CD4-positive, alpha-beta memory T cell (primary cell): ENCODE measurements around the gene SEMA3B. TPM values are rescaled to one million over a fixed set of nuclear protein-coding genes. Genes with fewer than 3 reads are reported as not detected.

Source experiments
- CTCF ChIA-PET: fragments of 350-600 bp; sonication (Branson Sonifier 250); formaldehyde crosslinking; loops from one replicate; lab custom pipeline; 2021; ENCODE audit warnings: inconsistent platforms; ENCODE audit not compliant: partially characterized antibody; lab: Charles Lee
- POLR2A ChIA-PET: fragments of 350-600 bp; sonication (Branson Sonifier 250); formaldehyde crosslinking; loops from one replicate; lab custom pipeline; 2021; ENCODE audit not compliant: partially characterized antibody; lab: Charles Lee
- DNase-seq, 5 donors: peaks; one replicate each; pipeline versions ENCODE4 v3.0.0 to v3.0.0-alpha.2; 2020 to 2022; ENCODE audit warnings: mixed read lengths in 1 of 5
- H3K27ac ChIP-seq: one replicate; pipeline ENCODE4 v1.7.0; 2013; ENCODE audit warnings: low read depth, low read length
- H3K27me3 ChIP-seq: 2 replicates; pipeline ENCODE4 v1.7.0; 2013; ENCODE audit warnings: mild to moderate bottlenecking, low read length, moderate library complexity; ENCODE audit not compliant: insufficient read depth
- H3K36me3 ChIP-seq: 2 replicates; pipeline ENCODE4 v1.7.0; 2013; ENCODE audit warnings: mild to moderate bottlenecking, low read length, moderate library complexity; ENCODE audit not compliant: insufficient read depth
- H3K4me1 ChIP-seq: 2 replicates; pipeline ENCODE4 v1.7.0; 2013; ENCODE audit warnings: mild to moderate bottlenecking, low read length, moderate library complexity; ENCODE audit not compliant: insufficient read depth
- H3K4me3 ChIP-seq, 2 donors: one replicate each; pipeline ENCODE4 v1.7.0; 2013; ENCODE audit warnings: low read length in 2 of 2, mild to moderate bottlenecking in 1 of 2
- H3K9me3 ChIP-seq, 2 donors: one replicate each; pipeline ENCODE4 v1.7.0; 2013; ENCODE audit warnings: low read length in 2 of 2, control low read depth in 1 of 2; ENCODE audit not compliant: control insufficient read depth in 1 of 2
- H3K27ac Mint-ChIP-seq, 7 donors: one replicate each; pipeline ENCODE4 v1.8.0; 2020 to 2021; ENCODE audit warnings: mixed read lengths in 7 of 7, mild to moderate bottlenecking in 6 of 7, inconsistent platforms in 3 of 7, moderate library complexity in 3 of 7
- H3K27me3 Mint-ChIP-seq, 2 donors: one replicate each; pipeline ENCODE4 v1.8.0; 2020 to 2021; ENCODE audit warnings: mixed read lengths in 2 of 2
- H3K36me3 Mint-ChIP-seq, 2 donors: one replicate each; pipeline ENCODE4 v1.8.0; 2020 to 2021; ENCODE audit warnings: mixed read lengths in 2 of 2, inconsistent platforms in 1 of 2, mild to moderate bottlenecking in 1 of 2
- H3K4me1 Mint-ChIP-seq, 4 donors: one replicate each; pipeline ENCODE4 v1.8.0; 2020 to 2021; ENCODE audit warnings: mixed read lengths in 4 of 4, mild to moderate bottlenecking in 1 of 4
- H3K4me3 Mint-ChIP-seq, 8 donors: one replicate each; pipeline ENCODE4 v1.8.0; 2020 to 2021; ENCODE audit warnings: mixed read lengths in 8 of 8, mild to moderate bottlenecking in 7 of 8, moderate library complexity in 6 of 8, inconsistent platforms in 3 of 8
- H3K9me3 Mint-ChIP-seq, 8 donors: one replicate each; pipeline ENCODE4 v1.8.0; 2020 to 2021; ENCODE audit warnings: mixed read lengths in 8 of 8, mild to moderate bottlenecking in 5 of 8, inconsistent platforms in 3 of 8, moderate library complexity in 1 of 8
- intact Hi-C: fragments of 100-400 bp; cut with micrococcal nuclease; formaldehyde crosslinking; loops from one replicate; pipeline ENCODE4 v1.15.1; 2023
- microRNA-seq: library from miRNA; unstranded; fragments of <30 nt; microRNA quantifications from one replicate; pipeline ENCODE4 v1.2.0, GENCODE V29; 2021; ENCODE audit warnings: borderline replicate concordance, borderline number of aligned reads, borderline microRNAs expressed, mixed read lengths
- polyA plus RNA-seq, 2 donors: library from polyadenylated mRNA; unstranded; fragments of 300-500 nt; fragmentation: Illumina TruSeq; gene quantifications; one replicate each; pipeline ENCODE4 v1.2.3, GENCODE V29; 2021
- total RNA-seq, 2 experiments: library from RNA; stranded (reverse); gene quantifications; one replicate each; pipeline ENCODE4 v1.2.3, GENCODE V29; 2021

Gene SEMA3B
- total and polyA plus RNA-seq, 4 experiments from 2014 or later, result 0.50 to 0.87 TPM; not detected in 2

DNA sequence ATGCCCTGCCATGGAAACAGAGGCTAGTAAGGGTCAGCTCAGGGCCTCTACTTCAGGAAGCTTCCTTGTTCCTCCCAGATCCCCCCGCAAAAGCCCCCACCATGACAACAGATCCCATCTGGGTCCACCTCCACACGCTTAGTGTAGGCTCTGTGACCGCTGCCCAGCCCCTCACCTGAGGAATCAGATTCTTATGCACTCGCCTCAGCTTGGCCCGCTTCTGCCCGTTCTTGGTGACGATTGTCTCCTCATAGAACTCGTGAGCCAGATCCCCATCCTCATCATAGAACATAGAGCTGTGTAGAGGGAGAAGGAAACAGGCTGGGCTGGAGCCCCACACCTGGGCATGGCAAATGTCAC lies 57.2 kb downstream of the SEMA3B start:
- H3K27ac Mint-ChIP-seq, result peak overlapping the region in 3 of 7 donors; percentile 62 to 79 (median 70)

GRCh38 chr3:50327129-50327528 lies 58.2 kb downstream of the SEMA3B start:
- intact Hi-C loops, result no loop called here
- Histone ChIP-seq H3K4me1 (peaks cover 24% of the 10 kb centered on the region), H3K27me3 (no peaks in the 10 kb centered on the region), H3K9me3 (no peaks in the 10 kb centered on the region), H3K27ac (peak overlapping the region; percentile 82), H3K36me3 (peaks cover 35% of the 10 kb centered on the region), H3K4me3 (peak overlapping the region; percentile 73 to 91)
- Mint-ChIP-seq H3K36me3 (peaks cover 0 to 48% of the 10 kb centered on the region in 2 donors), H3K27me3 (no peaks in the 10 kb centered on the region), H3K4me3 (peak overlapping the region; percentile 80 to 97 (median 94)), H3K9me3 (peaks cover 0 to 1% (median 0%) of the 10 kb centered on the region in 8 donors), H3K27ac (peak overlapping the region in 6 of 7 donors; percentile 78 to 94 (median 87)), H3K4me1 (peaks cover 14 to 37% (median 23%) of the 10 kb centered on the region in 4 donors)
- ChIA-PET CTCF (interaction anchor here (1.0 to 3.4 kb wide), 8 partner anchors 8 to 81 kb away, joined by 3 to 17 read pairs (median 4); partner anchors contain the start of genes HYAL3 and NAA80), POLR2A (interaction anchor here (1.6 to 20.5 kb wide), 9 partner anchors 9 to 242 kb away, joined by 4 to 595 read pairs (median 27); partner anchors contain the start of genes CYB561D2, HEMK1, HYAL3 and IFRD2)
- peak in 1 of 5 donors; percentile 33 for DNase-seq

More for the DNA sequence above, 57.2 kb downstream of the SEMA3B start:
- no peaks in the 10 kb centered on the region for H3K9me3 ChIP-seq
- H3K9me3 Mint-ChIP-seq, result peaks cover 0 to 1% (median 0%) of the 10 kb centered on the region in 8 donors
- ChIA-PET CTCF (interaction anchor here (0.8 to 3.4 kb wide), 6 partner anchors 11 to 132 kb away, joined by 3 to 17 read pairs (median 3); partner anchors contain the start of genes CYB561D2, HYAL3, NAA80 and NPRL2), POLR2A (interaction anchor here (3.8 to 20.5 kb wide), 3 partner anchors 10 to 27 kb away, joined by 16 to 595 read pairs (median 144); partner anchors contain the start of genes CYB561D2, HYAL3, NAA80 and NPRL2)
- H3K27me3 ChIP-seq, result no peaks in the 10 kb centered on the region
- intact Hi-C loops, result no loop called here
- H3K36me3 ChIP-seq, result peaks cover 26% of the 10 kb centered on the region
- peaks cover 28% of the 10 kb centered on the region for H3K4me1 ChIP-seq
- peak in 1 of 5 donors; percentile 16 for DNase-seq
- H3K4me1 Mint-ChIP-seq, result peaks cover 14 to 37% (median 23%) of the 10 kb centered on the region in 4 donors
- H3K36me3 Mint-ChIP-seq, result peaks cover 0 to 39% of the 10 kb centered on the region in 2 donors
- no peaks in the 10 kb centered on the region for H3K27me3 Mint-ChIP-seq
- H3K4me3 Mint-ChIP-seq, result peak overlapping the region in 5 of 8 donors; percentile 21 to 61 (median 41)
- H3K27ac ChIP-seq, result no peak overlapping the region
- no peak overlapping the region for H3K4me3 ChIP-seq

Small RNA genes lying within 50 kb of the gene (microRNA-seq; reads per million reads assigned to microRNA genes)
- not detected for gene MIR5787

Other genes starting within 250 kb of the SEMA3B start
- gene RBM5, start 180.2 kb upstream of the SEMA3B start, total RNA-seq, result 100 to 1,000 TPM; 377 to 385 TPM
- 10 to 100 TPM; 16.7 to 47.9 TPM for gene RBM5, start 180.2 kb upstream of the SEMA3B start, polyA plus RNA-seq
- not detected for gene SEMA3F, start 113.8 kb upstream of the SEMA3B start, total RNA-seq
- not detected for gene SEMA3F, start 113.8 kb upstream of the SEMA3B start, polyA plus RNA-seq
- not detected for gene GNAT1, start 77.5 kb upstream of the SEMA3B start, total RNA-seq
- gene GNAT1, start 77.5 kb upstream of the SEMA3B start, polyA plus RNA-seq, result not detected
- gene SLC38A3, start 63.9 kb upstream of the SEMA3B start, total RNA-seq, result not detected
- gene SLC38A3, start 63.9 kb upstream of the SEMA3B start, polyA plus RNA-seq, result not detected
- 100 to 1,000 TPM; 292 to 300 TPM for gene GNAI2, start 32.9 kb upstream of the SEMA3B start, total RNA-seq
- gene GNAI2, start 32.9 kb upstream of the SEMA3B start, polyA plus RNA-seq, result 100 to 1,000 TPM; 532 to 615 TPM
- not detected for gene LSMEM2, start 9.9 kb downstream of the SEMA3B start, total RNA-seq
- under 1 TPM in 1 of 2 donors, not detected in 1; 0.20 TPM for gene LSMEM2, start 9.9 kb downstream of the SEMA3B start, polyA plus RNA-seq
- 10 to 100 TPM; 58.6 to 65.3 TPM for gene IFRD2, start 23.3 kb downstream of the SEMA3B start, total RNA-seq
- gene IFRD2, start 23.3 kb downstream of the SEMA3B start, polyA plus RNA-seq, result 10 to 100 TPM; 62.0 to 84.7 TPM
- gene HYAL3, start 30.3 kb downstream of the SEMA3B start, total RNA-seq, result 1 to 10 TPM; 5.1 to 5.4 TPM
- 1 to 10 TPM; 4.4 to 7.1 TPM for gene HYAL3, start 30.3 kb downstream of the SEMA3B start, polyA plus RNA-seq
- 10 to 100 TPM; 33.1 to 33.7 TPM for gene NAA80, start 30.3 kb downstream of the SEMA3B start, total RNA-seq
- gene NAA80, start 30.3 kb downstream of the SEMA3B start, polyA plus RNA-seq, result 10 to 100 TPM; 16.7 to 30.3 TPM
- under 1 TPM; 0.38 to 0.50 TPM for gene HYAL1, start 34.4 kb downstream of the SEMA3B start, total RNA-seq
- gene HYAL1, start 34.4 kb downstream of the SEMA3B start, polyA plus RNA-seq, result under 1 TPM; 0.09 to 0.20 TPM
- gene HYAL2, start 53.6 kb downstream of the SEMA3B start, total RNA-seq, result 1 to 10 TPM; 3.7 to 4.0 TPM
- gene HYAL2, start 53.6 kb downstream of the SEMA3B start, polyA plus RNA-seq, result 10 to 100 TPM; 10.3 to 12.3 TPM
- 10 to 100 TPM; 25.3 to 30.0 TPM for gene TUSC2, start 59.1 kb downstream of the SEMA3B start, total RNA-seq
- gene TUSC2, start 59.1 kb downstream of the SEMA3B start, polyA plus RNA-seq, result 10 to 100 TPM; 45.1 to 45.9 TPM
- 10 to 100 TPM; 81.9 to 86.9 TPM for gene RASSF1, start 71.7 kb downstream of the SEMA3B start, total RNA-seq
- gene RASSF1, start 71.7 kb downstream of the SEMA3B start, polyA plus RNA-seq, result 10 to 100 TPM; 37.5 to 62.3 TPM
- gene ZMYND10, start 76.6 kb downstream of the SEMA3B start, total RNA-seq, result 1 to 10 TPM; 3.7 to 4.2 TPM
- gene ZMYND10, start 76.6 kb downstream of the SEMA3B start, polyA plus RNA-seq, result not detected
- 10 to 100 TPM; 50.0 to 53.0 TPM for gene NPRL2, start 81.6 kb downstream of the SEMA3B start, total RNA-seq
- 10 to 100 TPM; 39.6 to 41.9 TPM for gene NPRL2, start 81.6 kb downstream of the SEMA3B start, polyA plus RNA-seq
- gene CYB561D2, start 81.7 kb downstream of the SEMA3B start, total RNA-seq, result 10 to 100 TPM; 39.6 to 40.0 TPM
- gene CYB561D2, start 81.7 kb downstream of the SEMA3B start, polyA plus RNA-seq, result 10 to 100 TPM; 66.2 to 68.3 TPM
- gene TMEM115, start 90.4 kb downstream of the SEMA3B start, total RNA-seq, result 10 to 100 TPM; 31.1 to 34.6 TPM
- 10 to 100 TPM; 28.6 to 38.4 TPM for gene TMEM115, start 90.4 kb downstream of the SEMA3B start, polyA plus RNA-seq
- 1 to 10 TPM; 1.7 to 1.9 TPM for gene CACNA2D2, start 234.5 kb downstream of the SEMA3B start, total RNA-seq
- gene CACNA2D2, start 234.5 kb downstream of the SEMA3B start, polyA plus RNA-seq, result under 1 TPM in 1 of 2 donors, not detected in 1; 0.24 TPM